ENCODE results near the gene NR1D1.

Gene NR1D1

DNA sequence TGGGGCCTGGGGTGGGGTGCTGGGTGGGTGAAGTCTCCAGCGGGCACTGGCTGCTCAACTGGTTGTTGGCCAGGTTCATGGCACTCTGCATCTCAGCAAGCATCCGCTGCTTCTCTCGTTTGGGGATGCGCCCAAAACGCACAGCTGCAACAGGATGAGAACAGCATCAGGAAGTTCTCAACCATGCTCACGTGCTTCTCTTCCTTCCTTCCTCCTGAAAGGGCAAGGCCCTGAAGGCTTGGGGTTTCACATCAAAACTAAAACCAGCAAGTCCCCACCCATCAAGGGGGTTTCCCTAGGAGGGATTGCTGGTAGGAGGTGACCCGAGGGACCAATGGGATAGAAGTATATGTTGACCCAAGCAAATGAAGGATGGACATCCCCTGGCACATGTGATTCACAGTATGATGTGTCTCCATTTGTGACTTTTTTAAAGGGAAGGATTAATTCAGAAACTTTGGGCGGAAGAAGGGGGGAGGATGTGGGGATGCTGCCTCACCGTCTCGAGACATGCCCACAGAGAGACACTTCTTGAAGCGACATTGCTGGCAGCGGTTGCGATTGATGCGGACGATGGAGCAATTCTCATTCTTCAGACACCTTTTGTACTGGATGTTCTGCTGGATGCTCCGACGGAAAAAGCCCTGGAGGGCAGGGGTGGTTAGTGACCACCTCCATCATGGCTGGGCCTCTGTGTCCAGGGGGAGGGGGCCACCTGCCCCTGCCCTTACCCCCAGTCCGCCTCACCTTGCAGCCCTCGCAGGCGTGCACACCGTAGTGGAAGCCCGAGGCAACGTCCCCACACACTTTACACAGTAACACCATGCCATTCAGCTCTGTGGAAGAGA, 4.2 kb downstream of the NR1D1 start:
- peak; percentile 98 for DNase-seq

DNA sequence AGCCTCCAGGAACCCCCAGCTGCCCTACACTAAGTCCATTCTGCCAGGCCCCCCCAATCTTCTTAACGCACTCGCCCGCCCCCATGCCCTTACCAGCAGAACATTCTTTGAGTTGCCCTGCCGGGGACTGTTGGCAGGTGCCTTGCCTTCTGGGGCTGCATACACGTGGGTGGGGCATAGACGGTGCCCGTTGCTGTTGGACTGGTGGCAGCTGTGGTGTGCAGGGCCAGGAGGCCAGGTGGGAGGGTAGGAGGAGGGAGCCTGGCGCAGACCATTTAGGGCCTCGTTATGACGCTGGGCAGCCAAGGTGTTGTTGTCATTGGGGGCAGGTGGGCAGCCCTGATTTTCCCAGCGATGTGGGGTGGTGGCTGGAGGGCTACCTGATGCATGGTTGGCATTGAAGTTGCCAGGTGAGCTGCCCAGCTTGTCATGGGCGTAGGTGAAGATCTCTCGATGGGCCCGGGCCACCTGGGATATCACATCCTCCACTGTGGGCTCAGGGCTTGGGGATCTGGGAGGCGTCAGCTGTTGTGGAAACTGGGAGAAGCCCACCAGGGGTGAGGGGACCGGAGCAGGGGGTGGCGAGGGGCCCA, 4.9 kb downstream of the NR1D1 start:
- no peak for DNase-seq

DNA sequence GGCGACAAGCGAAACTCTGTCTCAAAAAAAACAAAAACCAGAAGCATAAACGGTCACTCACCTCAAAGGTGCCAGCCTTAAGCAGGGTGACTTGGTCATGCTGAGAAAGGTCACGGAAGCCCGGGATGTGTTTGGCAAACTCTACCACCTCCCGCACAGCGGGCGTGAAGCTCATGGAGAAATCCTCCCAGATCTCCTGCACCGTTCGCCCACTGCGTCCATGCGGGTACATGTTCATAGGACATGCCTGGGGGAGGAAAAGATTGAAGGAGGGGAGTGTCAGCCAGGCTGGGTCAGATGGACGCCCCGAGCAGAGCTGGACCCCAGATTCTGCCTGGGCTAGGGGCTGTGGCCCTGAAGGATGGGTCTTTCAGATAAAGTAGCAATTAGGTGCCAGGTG, 5.5 kb downstream of the NR1D1 start:
- no peak for DNase-seq

DNA sequence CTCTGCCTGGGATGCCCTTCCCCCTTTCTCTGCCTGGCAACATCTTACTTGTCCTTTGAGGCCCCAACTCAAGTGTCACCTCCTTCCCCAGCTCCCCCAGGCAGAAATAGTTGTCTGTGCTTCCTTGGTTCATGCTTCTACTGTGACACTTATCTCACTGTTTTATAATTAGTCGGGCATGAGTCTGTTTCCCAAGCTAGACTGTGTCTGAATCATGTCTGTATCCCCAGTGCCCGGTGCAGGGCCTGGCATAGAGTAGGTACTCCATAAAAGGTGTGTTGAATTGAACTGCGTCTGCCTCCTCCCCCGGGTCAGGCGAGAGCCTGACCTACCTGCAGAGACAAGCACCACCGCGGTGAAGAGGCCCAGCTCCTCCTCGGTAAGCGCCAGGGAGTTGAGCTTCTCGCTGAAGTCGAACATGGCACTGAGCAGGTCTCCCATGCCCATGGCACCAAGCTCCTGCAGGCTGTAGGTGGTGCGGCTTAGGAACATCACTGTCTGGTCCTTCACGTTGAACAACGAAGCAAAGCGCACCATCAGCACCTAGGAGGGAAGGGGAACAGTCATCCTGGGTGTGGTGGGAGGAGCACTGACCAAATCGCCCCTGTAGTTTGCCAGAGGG, 6.7 kb downstream of the NR1D1 start:
- DNase-seq = no peak

DNA sequence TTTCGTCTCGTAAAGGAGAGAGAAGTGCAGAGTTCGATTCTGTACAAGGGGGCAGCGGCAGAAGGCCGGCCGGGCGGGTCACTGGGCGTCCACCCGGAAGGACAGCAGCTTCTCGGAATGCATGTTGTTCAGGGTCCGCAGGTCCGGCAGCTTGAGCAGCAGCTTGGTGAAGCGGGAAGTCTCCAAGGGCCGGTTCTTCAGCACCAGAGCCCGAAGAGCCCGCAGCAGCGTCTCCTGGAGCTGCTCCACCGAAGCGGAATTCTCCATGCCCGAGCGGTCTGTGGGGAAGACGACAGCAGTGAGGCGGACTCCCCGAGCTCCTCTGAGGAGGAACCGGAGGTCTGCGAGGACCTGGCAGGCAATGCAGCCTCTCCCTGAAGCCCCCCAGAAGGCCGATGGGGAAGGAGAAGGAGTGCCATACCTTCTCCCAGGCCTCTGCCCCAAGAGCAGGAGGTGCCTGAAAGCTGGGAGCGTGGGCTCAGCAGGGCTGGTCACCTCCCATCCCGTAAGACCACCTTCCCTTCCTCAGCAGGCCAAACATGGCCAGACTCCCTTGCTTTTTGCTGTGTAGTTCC, 7.3 kb downstream of the NR1D1 start:
- DNase-seq = no peak

DNA sequence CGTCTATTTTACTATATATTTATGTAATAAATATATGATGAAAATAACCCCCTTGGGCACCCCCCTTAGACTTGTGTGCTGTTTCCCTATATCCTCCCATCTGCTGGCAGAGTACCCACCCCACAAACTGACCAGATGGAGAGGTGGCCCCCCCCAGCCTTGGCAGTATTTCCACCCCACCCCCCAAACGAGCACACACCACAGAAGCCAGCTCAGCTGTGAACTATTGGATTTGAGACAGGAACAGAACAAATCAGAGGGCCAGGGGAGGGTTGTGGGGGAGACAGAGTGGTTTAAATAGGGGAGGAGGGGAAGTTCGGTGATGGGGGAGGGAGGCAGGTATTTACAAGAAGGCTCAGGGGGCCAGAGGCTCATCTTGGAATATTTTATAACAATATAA, 7.8 kb downstream of the NR1D1 start:
- no peak for DNase-seq

DNA sequence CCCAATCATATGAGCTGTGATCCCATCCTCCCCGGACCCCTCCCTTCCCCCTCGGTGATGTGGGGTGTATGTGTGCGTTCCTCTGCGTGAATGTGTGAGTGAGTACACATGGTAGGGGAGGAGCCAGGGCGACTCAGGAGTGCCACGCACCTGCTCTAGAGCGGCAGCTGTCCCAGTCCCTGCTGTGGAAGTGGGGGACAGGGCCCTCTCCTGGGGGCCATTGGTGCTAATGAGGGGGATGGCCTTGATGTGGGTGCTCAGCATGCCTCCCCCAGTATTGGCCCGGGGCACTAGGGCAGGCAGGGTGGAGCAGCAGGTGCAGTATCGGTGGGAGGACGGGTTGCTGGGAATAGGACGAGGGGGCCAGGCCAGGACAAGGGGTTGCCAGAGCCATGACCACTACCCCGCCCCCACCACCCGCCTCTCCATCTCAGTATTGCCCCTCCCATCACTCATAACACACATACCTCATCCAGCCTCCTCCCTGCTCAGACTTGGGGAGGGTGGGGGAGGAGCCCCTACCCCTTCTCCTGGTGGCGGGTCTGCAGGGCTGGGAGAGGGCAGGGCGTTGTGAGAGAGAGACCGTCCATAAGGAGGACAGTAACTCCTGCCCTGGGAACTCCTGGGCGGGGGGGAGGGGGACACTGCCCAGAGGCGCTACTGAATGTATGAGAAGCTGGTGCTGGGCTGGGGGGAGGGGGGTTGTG, 8.5 kb downstream of the NR1D1 start:
- DNase-seq = no peak

DNA sequence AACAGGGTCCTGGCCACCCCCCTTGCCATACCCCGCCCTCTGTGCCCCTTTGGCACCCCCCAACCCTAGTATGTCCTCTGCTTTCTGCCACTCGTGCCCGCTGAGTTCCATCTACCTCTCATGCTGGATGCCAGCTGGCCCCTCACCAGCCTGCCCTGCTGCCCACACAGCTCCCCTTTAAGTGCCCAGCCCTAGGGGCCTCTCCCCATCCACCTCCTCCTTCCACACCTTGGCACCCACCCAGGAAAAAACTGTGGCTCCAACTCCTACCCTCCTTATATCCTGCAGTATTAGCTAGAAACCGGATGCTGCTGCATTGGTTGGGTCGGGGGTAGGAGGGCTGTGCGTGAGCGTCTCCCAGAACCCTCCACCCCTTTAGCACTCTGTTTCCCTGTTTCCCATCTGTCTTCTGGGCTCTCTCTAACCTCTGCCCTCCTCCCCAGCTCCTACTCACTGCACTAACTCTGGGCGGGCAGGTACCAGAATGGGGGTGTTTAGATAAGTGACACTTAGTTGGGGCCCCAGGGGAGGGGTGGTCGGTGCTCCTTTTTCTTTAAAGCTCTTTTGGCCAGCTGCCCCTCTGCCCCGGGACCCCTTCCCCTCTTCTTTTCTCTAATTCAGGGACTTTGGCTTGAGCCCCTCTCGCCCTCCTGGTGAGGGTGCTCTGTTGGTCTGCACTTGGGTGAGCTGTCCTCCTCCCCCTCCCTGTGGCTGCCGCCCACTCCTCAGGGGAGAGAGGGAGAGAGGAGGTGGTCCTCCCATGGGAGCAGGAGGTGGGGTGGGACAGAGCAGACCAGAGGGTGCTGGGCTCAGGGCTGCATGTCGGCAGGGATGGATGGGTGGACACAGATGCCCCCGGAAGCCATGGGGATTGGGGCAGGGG, 9.9 kb downstream of the NR1D1 start:
- DNase-seq = no peak

DNA sequence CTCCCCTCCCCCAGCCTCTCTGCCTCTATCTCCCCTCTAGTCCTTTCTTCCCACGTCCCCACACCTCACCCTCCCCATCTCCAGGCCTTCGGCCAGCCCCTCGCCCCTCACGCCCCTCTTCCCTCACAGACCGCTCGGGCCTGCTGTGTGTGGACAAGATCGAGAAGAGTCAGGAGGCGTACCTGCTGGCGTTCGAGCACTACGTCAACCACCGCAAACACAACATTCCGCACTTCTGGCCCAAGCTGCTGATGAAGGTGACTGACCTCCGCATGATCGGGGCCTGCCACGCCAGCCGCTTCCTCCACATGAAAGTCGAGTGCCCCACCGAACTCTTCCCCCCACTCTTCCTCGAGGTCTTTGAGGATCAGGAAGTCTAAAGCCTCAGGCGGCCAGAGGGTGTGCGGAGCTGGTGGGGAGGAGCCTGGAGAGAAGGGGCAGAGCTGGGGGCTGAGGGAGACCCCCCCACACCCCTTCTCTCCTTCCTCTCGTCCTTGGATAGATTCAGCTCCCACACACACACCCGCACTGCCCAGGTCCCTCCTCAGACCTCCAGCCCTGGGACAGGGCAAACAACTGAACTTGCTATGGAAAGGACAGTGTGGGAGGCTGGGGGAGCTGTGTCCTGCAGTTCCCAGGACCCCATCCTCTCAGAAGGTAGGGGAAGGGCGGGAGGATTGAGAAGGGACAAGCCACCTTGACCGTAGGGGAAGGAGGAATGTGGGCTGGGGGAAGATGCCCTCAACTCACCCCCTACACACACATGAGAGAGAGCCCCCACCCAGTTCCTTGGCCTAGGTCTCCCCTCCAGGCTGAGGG, 11.1 kb downstream of the NR1D1 start:
- DNase-seq = no peak

DNA sequence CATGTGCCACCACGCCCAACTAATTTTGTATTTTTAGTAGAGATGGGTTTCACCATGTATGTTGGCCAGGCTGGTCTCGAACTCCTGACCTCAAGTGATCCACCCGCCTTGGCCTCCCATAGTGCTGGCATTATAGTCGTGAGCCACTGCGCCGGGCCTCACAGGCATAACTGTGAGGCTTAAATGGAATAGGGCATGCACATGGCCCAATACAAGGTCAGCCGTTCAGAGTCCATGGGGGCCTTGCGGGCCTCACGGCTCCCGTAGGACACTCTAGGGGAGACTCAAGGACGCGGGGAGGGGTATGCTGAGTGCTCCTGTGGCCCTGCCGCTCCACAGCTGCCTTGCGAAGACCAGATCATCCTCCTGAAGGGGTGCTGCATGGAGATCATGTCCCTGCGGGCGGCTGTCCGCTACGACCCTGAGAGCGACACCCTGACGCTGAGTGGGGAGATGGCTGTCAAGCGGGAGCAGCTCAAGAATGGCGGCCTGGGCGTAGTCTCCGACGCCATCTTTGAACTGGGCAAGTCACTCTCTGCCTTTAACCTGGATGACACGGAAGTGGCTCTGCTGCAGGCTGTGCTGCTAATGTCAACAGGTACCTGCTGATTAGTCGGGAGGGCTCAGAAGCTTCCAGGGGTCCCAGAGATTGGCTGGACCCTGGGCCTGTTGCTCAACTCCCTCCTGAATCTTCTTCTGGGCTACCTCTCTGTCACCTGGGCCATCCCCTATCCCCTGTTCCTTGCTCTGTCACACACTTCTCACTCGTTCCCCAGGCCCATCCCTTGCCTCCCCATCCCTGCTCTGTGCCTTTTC, 12.3 kb downstream of the NR1D1 start:
- DNase-seq = no peak

DNA sequence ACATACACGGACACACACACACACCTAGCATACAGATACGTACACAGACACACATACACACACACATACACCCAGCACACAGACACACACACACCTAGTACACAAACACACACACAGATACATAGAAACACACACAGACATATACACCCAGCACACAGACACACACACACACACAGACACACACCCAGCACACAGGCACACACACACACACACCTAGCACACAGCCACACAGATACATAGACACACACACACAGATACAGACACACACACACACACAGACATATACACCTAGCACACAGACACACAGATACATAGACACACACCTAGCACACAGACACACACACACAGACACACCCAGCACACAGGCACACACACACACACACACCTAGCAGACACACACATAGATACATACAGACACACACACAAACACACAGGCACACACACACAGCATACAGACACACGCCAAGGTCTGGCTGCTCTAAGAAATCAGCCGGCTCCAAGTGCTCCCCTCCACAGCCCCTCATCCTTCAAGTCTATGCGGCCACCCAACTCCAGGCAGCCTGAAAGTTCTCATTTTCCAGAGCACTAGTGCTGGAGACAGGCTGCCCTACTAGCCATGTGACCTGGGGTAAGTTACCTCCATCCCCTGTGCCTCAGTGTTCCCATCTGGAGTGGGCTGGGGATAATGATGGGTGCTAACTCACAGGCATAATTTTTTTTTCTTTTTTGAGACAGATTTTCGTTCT, 13.2 kb downstream of the NR1D1 start:
- DNase-seq = no peak

DNA sequence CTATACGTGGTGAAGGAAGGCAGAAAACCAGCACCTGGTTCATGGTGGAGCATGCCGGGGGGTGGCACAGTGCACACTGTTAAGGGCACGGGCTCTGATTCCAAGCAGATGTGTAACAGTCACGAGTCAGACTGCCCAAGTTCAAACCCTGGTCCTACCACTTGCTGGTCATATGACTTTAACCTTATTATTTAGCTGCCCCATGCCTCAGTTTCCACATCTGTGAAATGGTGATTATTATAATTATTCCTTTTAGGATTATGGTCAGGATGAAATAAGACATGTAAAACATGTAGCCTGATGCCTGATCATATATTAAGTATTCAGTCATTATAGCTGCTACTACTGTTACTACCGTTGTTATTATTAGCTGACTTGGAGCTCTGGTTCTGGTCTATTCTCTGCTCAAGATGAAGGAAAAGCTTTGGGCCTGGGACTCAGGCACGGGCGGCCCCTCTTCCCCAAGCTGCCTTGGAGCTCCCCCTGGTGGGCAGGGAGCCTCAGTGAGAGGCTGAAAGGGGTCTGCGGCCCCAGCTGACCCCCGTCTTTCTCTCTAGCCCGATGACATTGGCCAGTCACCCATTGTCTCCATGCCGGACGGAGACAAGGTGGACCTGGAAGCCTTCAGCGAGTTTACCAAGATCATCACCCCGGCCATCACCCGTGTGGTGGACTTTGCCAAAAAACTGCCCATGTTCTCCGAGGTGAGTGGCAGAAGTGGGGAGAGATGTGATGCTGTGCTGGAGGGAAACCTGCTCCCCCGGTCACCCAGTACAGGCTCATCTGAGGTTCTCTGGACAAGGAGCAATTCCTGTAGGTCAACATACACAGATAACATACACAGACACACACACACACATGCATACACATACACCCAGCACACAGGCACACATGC, 14.0 kb downstream of the NR1D1 start:
- DNase-seq = peak; percentile 36

DNA sequence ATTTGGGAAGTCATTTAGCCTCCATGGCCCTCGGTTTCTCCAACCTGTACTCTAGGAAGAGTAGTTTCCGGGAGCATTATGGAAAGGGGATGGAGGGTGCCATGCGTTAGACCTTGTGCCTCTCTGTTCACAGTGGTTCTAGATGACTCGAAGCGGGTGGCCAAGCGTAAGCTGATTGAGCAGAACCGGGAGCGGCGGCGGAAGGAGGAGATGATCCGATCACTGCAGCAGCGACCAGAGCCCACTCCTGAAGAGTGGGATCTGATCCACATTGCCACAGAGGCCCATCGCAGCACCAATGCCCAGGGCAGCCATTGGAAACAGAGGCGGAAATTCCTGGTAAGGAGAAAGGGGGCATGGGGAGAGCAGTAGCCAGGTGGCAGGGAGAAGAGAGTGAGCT, 15.9 kb downstream of the NR1D1 start:
- DNase-seq = no peak

DNA sequence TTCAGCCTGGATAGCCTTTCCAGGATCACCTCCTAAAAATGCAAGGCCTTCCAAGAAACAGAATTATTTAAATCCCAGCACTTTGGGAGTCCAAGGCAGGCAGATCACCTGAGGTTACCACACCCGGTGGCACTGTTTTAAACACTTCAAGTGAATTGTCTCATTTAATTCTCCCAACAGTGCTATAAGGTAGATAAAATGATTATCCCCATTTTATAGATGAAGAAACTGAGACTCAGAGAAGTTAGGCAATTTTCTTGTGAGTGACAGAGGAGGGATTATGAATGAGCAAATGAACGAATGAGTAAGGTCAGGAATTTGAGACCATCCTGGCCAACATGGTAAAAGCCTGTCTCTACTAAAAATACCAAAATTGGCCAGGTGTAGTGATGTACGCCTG, 20.8 kb downstream of the NR1D1 start:
- no peak for DNase-seq

DNA sequence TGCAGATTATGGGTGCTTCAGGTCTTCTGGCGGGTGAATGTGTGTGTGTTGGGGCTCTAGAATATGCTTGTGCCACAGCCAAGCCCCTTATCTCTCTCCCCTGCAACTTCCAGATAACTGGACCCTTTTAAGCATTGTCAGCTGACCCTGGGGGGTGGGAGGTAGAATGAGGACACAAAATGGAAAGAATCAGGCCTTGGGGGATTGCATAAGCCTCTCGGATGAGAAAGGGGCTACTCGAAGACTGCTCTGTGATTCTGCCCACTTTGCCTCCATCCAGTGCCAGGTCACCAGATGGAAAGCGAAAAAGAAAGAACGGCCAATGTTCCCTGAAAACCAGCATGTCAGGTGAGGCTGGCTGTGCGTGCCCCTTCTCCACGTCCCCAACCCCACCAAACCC, 23.8 kb downstream of the NR1D1 start:
- DNase-seq = no peak

DNA sequence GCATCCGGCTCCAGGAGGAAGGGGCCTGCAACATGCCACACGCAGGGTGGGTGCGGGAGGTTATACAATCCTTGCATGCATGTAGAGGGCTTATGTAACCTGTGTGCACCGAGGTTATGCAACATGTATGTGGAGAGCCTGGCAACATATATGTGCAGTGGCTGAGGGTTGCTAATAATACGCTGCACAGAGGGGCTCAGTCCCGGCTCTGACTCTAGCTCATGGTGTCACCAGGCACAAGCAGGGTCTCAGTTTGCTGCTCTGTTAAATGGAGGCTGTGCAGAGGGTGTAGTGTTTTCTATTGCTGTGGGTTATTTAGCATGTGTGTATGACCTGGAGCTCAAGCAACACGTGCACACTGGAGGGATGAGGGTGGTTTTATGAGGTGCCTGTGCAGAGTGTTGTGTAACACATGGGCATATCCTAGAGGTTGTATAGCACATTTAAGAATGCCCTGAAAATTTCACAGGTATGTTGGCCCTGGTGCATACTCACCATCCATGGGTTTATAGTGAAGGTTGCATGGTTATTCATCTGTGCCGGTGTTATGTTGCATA, 24.4 kb downstream of the NR1D1 start:
- DNase-seq = no peak

DNA sequence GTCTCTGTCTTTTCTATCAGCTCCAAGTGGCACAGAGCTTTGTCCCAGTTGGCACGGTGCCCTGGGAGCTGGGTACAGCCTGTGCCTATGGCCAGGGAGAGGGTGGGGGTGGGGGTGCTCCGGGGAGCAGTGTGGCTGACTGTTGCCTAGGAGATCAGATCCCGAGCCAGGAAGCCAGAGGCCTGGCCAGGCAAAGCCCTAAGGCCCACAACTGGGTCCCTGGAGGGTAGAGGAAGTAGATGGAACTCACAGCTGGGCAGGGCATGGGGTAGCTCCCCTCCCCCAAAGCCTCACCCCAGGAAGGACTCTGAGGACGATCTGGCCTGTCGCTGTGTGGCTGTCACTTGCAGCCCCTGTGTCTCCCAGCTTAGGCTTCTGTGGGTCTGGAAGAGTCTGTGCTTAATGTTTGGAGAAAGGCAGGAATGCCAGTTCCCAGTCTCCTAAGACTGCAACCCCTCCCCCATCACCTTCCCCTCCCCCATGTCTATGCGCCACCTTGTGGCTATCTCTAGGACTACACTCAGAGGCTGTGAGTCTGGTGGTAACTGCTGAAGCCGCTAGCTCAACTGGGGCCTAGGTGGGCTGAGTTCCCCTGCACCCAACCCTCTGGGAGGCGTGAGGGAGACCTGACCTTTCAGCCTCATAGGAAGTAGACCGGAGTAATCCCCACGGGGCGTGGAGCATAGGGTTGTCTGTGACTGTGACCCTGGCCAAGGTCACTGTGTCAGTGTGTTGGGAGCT, 25.0 kb downstream of the NR1D1 start:
- DNase-seq = peak; percentile 55

DNA sequence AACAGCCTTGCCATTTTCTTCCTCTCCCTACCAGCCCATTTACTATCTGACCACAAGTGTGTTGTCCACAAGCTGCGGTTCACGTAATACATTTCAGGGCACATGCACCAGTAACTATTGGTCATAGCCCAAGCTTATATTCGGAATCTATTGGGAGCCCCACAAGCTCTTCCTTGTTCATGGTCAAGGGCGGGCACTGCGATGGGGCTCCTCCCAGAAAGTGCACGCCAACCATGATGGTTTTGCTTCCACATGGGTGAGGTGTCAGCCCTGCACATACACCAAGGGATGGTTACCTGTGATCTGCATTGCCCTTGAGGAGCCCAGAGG, 25.6 kb downstream of the NR1D1 start:
- DNase-seq = no peak
